HG02884 (cell line): ENCODE data around the gene UBE3C.
"Not testable (repeated sequence)": the region's sequence is repeated elsewhere in the genome, so short reads cannot be mapped to it uniquely, and the experiment has no call there.

Experiments
- ATAC-seq: cut with Tn5 transposase; IDR thresholded peaks from one replicate; pipeline ENCODE4 v1.9.1; 2021; ENCODE audit warnings: mild to moderate bottlenecking, moderate library complexity; ENCODE audit not compliant: unreplicated experiment

Gene UBE3C

DNA sequence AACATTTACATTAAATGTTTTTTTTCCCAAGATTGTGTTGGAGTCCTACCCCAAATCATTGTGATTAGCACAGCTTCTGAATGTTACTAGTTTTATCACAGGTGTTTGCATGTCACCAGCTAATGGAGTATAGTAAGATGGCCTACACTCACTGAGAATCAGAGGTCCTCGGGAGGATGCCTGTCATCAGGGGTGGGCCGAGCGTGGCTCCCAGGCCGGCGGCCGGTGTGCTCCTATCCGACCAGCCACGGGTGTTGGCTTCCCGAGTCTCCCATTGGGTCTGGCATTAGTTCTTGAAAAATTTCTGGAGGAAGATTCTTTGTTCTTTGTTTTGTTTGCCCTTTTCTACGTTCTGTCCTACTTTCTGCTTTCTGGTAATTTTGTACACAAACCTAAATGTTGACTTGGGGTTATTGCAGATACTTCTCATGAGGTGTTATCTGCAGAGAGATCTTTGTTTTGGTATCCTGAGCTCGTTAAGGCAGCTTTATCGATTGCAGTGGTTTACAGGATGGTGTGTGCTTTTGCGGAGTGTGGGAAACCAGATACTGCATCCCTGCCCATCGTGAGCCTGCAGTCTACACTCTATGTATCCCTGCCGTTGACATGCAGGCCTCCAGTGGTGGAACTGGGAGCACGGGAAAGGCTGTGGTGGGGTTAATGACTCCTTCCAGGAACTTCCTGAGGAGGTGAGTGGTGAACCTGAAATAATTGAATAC lies 130.8 kb downstream of the UBE3C start:
- no peak for ATAC-seq

DNA sequence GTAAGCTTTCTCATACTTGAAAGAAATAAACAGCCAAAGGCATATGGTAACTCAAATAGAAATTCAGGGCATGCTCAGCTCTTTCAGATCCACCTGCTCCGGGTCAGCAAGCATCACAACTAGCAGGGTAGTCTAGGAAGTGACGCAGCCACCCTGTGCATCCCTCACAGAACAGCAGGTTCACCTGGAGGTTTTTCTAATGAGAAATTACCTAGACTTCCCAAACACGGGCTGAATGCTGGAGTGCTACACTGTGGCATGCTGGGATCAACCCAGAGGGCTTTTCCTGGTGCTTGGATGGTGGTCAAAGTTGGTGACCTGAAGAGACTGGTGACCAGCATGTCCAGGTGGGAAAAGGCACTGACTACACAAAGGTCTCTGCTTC lies 131.3 kb downstream of the UBE3C start:
- ATAC-seq = no peak

- ATAC-seq = no peak
Observed at GRCh38 chr7:157271315-157271990, 132.7 kb downstream of the UBE3C start.

- ATAC-seq = no peak
Observed at GRCh38 chr7:157271991-157272324, 133.2 kb downstream of the UBE3C start.

DNA sequence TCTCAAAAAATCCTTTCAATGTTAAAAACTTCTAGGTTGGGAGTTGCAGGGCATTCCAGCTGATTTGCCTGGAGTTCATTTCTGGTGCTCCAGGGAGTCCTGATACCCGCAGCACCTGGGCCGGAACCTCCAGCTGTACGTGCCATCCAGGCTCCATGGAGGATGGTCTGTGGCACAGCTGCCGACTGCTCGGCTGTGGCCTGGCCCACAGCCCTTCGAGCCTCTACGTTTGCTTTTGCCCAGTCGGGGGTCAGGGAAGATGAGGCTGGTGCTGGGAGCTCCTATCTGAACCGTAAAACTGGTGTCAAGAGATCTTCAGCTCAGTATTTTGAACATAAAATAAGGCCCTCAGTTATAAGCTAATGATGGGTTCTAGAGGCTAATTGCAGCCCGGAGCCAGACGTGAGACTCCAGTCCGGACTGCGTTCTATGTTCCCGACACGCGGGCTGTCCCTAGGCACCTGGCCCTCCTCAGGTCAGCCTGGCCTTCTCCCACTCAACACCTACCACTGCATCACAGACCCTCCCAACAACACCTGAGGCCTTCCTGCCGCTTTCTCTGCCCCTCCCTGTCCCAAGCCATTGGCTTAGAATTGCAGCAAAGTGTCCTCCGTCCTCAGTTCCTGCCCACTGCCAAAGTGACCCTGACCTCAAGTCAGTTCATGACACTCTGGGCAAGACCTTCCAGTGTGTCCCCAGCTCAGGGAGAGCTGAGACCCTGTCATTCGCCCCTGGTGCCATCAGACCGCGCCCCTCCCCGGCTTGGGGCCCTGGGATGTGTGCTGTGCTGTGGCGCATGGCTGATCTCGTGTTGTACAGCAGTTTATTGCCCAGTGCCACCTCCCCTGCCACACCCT lies 133.9 kb downstream of the UBE3C start:
- ATAC-seq = no peak

GRCh38 chr7:157273208-157274093 lies 134.7 kb downstream of the UBE3C start:
- ATAC-seq = peak; percentile 64

DNA sequence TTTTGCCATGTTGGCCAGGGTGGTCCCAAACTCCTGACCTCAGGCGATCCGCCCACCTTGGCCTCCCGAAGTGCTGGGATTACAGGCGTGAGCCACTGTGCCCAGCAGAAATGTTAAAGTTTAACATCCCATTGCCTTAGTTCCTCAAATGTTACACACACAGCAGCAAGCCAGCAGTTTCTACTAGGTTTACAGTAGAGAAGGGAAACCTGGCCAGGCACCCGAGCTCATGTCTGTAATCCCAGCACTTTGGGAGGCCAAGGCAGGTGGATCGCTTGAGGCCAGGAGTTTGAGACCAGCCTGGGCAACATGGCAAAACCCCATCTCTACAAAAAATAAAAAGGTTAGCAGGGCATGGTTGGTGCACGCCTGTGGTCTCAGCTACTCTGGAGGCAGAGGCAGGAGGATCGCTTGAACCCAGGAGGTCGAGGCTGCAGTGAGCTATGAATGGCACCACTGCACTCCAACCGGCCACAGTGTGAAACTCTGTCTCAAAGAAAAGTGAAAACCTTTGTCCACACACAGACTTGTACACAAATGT lies 135.4 kb downstream of the UBE3C start:
- ATAC-seq = not testable (repeated sequence)

DNA sequence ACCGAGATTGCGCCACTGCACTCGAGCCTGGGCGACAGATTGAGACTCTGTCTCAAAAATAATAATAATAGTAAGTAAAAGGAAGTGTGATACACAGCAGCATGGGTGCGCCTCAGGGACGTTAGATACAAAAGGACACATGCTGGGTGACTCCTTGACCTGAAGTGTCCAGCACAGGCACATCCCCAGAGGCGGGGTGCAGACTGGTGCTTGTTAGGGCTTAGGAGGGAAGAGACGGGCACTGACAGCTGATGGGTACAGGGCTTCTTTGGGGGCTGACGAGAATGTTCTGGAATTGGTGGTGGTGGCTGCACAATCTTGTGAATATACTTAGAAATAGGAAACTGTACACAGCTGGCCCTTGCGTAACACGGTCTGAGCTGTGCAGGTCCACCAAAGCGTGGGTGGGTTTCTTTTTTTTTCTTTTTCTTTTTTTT lies 136.3 kb downstream of the UBE3C start:
- no peak for ATAC-seq

DNA sequence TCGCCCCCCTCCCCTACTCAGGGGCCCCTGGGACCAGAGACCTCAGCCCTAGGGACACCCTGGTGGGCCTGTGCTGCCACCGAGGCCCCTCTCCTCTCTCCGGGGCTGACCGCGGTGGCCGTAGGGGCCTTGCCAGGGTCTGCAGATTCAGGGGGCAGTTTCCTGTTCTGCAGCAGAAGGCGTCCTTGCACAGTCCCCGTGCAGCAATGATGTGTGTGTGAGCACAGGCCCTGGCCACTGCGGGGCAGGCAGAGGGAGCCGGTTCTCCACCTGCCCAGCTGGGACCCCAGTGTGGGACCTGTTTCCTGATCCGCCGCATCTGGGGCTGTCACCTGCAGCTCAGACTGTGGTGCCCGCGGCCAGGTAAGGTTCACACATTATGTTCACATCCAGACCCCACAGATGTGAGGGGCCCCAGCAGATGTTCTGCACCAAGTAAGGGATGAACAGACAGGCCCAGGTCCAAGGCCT lies 137.4 kb downstream of the UBE3C start:
- ATAC-seq = no peak

DNA sequence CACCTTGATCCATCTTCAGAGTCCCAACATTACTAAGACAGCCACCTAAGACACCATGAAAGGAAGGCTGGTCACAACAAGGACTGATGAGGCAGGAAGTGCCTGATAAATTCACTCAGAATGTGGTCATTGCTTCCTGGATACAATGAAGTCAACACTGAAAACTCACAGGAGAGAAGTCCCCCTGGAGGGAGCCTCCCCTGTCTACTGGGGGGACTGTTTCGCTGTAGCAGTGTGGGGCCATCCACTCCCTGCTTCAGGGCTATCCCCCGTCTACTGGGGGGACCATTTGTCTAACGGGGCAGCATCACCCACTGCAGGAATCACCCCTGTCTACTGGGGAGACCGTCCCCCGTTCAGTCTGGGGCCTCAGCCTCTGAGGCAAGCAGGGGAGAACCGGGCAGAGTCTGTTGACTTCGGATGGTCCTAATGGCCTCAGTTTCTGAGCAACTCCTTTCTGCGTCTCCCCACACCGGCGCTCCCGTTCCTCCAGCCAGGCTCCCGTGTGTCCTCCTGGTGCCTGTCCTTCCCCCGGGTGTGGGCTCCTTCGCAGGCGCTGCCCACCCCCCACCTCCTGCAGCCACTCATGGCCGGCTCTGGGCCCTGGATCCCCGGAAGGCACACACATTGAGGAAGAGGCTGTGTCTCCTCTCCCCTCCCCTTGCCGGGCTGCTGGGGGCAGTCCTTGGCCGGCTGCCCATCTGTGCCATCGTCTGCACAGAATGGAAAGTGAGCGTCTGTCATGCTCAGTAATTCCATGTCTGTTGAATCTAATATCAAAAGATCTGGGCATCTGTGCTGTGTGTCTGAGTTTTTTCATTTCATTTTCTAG lies 138.2 kb downstream of the UBE3C start:
- no peak for ATAC-seq

DNA sequence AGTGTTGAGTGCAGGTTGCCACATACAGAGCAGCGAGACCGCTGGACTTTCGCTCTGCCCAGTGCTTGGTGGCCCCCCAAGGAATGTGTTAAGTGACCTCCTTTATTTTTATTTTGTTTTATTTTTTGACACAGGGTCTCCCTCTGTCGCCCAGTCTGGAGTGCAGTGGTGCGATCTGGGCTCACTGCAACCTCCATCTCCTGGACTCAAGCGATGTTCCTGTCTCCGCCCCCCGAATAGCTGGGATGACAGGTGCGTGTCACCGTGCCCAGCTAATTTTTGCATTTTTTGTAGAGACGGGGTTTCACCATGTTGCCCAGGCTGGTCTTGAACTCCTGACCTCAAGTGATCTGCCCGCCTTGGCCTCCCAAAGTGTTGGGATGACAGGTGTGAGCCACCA lies 138.8 kb downstream of the UBE3C start:
- not testable (repeated sequence) for ATAC-seq

GRCh38 chr7:157278167-157278790 lies 139.6 kb downstream of the UBE3C start:
- ATAC-seq = no peak

- ATAC-seq = no peak
Observed at GRCh38 chr7:157278791-157279724, 140.3 kb downstream of the UBE3C start.

GRCh38 chr7:157279741-157280215 lies 141.1 kb downstream of the UBE3C start:
- no peak for ATAC-seq

DNA sequence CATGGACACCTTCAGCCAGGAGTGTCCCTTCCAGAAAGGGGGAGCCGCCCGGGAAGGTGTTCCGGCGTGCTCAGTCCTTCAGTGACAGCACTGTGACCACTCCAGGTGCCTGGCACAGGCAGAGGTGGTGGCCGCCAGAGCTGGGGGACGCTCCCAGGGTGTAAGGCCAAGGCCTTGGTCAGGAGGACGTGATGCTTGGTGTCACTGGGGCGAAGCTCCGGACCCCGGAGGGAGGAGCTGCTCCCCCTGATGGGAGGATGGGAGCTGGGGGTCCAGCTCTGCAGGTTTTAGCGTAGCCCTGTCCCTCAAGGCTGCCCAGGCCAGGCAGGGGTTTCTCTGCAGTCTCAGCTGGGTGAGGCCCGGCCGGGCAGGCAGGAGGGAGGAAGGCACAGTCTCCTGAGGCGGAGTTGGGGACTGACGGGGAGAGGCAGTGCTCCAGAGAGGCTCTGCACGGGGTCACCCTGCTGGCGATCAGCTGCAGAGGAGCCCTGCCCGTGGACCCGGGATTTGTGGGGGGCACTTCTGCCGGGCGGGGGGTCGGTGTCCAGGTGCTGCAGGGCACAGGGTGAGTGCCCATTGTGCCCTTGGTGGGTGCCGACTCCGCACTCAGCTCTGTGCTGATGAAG lies 141.6 kb downstream of the UBE3C start:
- ATAC-seq = no peak

- ATAC-seq = no peak
Observed at GRCh38 chr7:157281221-157281998, 142.7 kb downstream of the UBE3C start.
